DOHH2 (cell line): ENCODE measurements around the gene ABCD1.
"Not testable (repeated sequence)": the region's sequence is repeated elsewhere in the genome, so short reads cannot be mapped to it uniquely, and the experiment has no call there.

Source experiments
- H3F3A ChIP-seq: fragments of 200-600 bp; sonication (generic), shearing (Covaris generic); 2 replicates; pipeline ENCODE4 v1.6.0; 2016; ENCODE audit warnings: antibody characterized with exemption, mild to moderate bottlenecking; ENCODE audit not compliant: control insufficient read depth, insufficient read depth
- H3K27ac ChIP-seq: fragments of 200-600 bp; sonication (generic); 2 replicates; pipeline ENCODE4 v1.5.1; 2014; ENCODE audit warnings: low read depth, mild to moderate bottlenecking, low read length, moderate library complexity
- H3K27me3 ChIP-seq: fragments of 200-600 bp; sonication (generic); 2 replicates; pipeline ENCODE4 v1.6.1; 2014; ENCODE audit warnings: mild to moderate bottlenecking, low read length, mixed read lengths; ENCODE audit not compliant: control insufficient read depth
- H3K36me3 ChIP-seq: fragments of 200-600 bp; sonication (generic); 2 replicates; pipeline ENCODE4 v1.6.1; 2014; ENCODE audit warnings: mild to moderate bottlenecking, low read length, moderate library complexity, mixed read lengths; ENCODE audit not compliant: control insufficient read depth
- H3K4me1 ChIP-seq: fragments of 200-600 bp; sonication (generic); 2 replicates; pipeline ENCODE4 v1.6.1; 2014; ENCODE audit warnings: mild to moderate bottlenecking, low read length, mixed read lengths; ENCODE audit not compliant: control insufficient read depth
- H3K4me2 ChIP-seq: fragments of 200-600 bp; sonication (generic); 2 replicates; pipeline ENCODE4 v1.6.0; 2014; ENCODE audit warnings: mild to moderate bottlenecking, low read length, moderate library complexity
- H3K4me3 ChIP-seq: fragments of 200-600 bp; sonication (generic); 2 replicates; pipeline ENCODE4 v1.5.1; 2014; ENCODE audit warnings: mild to moderate bottlenecking, low read length, mixed read lengths
- H3K79me2 ChIP-seq: fragments of 200-600 bp; sonication (generic); 2 replicates; pipeline ENCODE4 v1.6.1; 2014; ENCODE audit warnings: mild to moderate bottlenecking, low read length, mixed read lengths; ENCODE audit not compliant: control insufficient read depth
- H3K9me2 ChIP-seq: fragments of 200-600 bp; sonication (generic); replicated peaks from 2 replicates; pipeline ENCODE4 v1.6.1; 2014; ENCODE audit warnings: mild to moderate bottlenecking, low read length, mixed read lengths; ENCODE audit not compliant: control insufficient read depth
- H3K9me3 ChIP-seq: fragments of 200-600 bp; sonication (generic); 2 replicates; pipeline ENCODE4 v1.6.1; 2014; ENCODE audit warnings: antibody characterized with exemption, low read length, mixed read lengths; ENCODE audit not compliant: control insufficient read depth, insufficient read depth
- H4K20me1 ChIP-seq: fragments of 200-600 bp; sonication (generic); 2 replicates; pipeline ENCODE4 v1.6.0; 2014; ENCODE audit warnings: low read depth, mild to moderate bottlenecking, antibody characterized with exemption, low read length, moderate library complexity; ENCODE audit not compliant: control insufficient read depth, insufficient read depth
- CTCF ChIP-seq: fragments of 200-600 bp; sonication (generic); IDR thresholded peaks from one replicate; pipeline ENCODE4 v1.5.1; 2014; ENCODE audit warnings: antibody characterized with exemption, mild to moderate bottlenecking, low read depth, low read length; ENCODE audit not compliant: poor library complexity, severe bottlenecking
- EZH2phosphoT487 ChIP-seq: fragments of 200-600 bp; sonication (generic); IDR thresholded peaks from 2 replicates; pipeline ENCODE4 v1.6.1; 2017; ENCODE audit warnings: borderline replicate concordance, mild to moderate bottlenecking, antibody characterized with exemption, low read length, moderate library complexity, mixed read lengths

ABCD1 gene

GRCh38 chrX:153688911-153689590, 35.6 kb upstream of the ABCD1 start:
- Histone ChIP-seq H3K4me3 (no peak overlapping the region), H3K27ac (no peak overlapping the region), H3F3A (no peaks in the 10 kb centered on the region), H3K9me2 (no peaks in the 10 kb centered on the region), H3K79me2 (no peaks in the 10 kb centered on the region), H3K9me3 (no peaks in the 10 kb centered on the region), H3K27me3 (no peaks in the 10 kb centered on the region), H3K4me1 (peaks cover 4% of the 10 kb centered on the region; the same call in 1 of the 2 replicates), H3K4me2 (no peak overlapping the region), H4K20me1 (no peaks in the 10 kb centered on the region), H3K36me3 (no peaks in the 10 kb centered on the region)
- TF ChIP-seq CTCF (no peak), EZH2phosphoT487 (no peak)

DNA sequence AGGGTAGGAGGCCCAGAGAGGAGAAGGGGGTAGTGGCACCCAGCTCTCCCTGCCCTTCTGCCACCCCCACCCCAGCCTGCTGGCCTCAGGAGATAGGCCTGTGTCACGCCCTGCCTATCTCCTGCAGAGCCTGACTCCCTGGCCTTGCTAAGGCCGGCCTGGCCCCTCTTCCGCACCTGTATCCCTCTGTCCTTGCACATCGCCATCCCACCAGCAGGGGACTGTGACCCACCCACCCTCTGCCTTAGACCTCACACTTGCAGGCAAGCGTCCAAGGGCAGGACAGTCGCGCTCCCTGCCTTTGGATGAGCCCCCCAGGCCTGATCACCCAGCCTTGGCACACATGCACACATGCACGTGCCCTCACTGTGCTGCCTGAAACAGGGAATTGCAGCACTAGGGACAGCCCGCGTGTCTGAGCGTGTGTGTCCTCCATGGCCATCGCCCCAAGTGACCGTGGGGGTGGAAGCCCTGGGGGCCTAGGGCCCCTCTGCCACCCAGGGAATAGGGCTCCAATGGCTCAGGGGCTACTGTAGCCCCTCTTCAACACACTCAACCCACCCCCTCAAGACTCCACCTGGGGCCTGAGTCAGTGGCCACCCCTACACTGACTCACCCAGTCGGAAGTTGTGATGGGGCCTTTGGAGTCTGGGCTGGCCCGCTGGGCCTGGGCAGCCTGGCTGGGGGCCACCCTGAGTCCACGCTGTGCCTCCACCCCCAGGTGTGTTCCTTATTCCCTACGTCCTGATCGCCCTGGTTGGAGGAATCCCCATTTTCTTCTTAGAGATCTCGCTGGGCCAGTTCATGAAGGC, 34.8 kb upstream of the ABCD1 start:
- TF ChIP-seq EZH2phosphoT487, result no peak
- TF ChIP-seq CTCF, result no peak
- no peaks in the 10 kb centered on the region for H3K79me2 ChIP-seq
- H3K4me2 ChIP-seq, result no peak overlapping the region
- H3K9me3 ChIP-seq, result no peaks in the 10 kb centered on the region
- no peaks in the 10 kb centered on the region for H3K27me3 ChIP-seq
- H3K4me1 ChIP-seq, result peaks cover 4% of the 10 kb centered on the region; the same call in 1 of the 2 replicates
- H3F3A ChIP-seq, result no peaks in the 10 kb centered on the region
- no peak overlapping the region for H3K27ac ChIP-seq
- no peaks in the 10 kb centered on the region for H3K9me2 ChIP-seq
- no peaks in the 10 kb centered on the region for H4K20me1 ChIP-seq
- H3K36me3 ChIP-seq, result no peaks in the 10 kb centered on the region
- H3K4me3 ChIP-seq, result no peak overlapping the region

GRCh38 chrX:153690466-153690865, 34.2 kb upstream of the ABCD1 start:
- H4K20me1 ChIP-seq, result no peaks in the 10 kb centered on the region
- no peaks in the 10 kb centered on the region for H3K36me3 ChIP-seq
- no peaks in the 10 kb centered on the region for H3K9me2 ChIP-seq
- no peak overlapping the region for H3K4me3 ChIP-seq
- no peak overlapping the region for H3K4me2 ChIP-seq
- H3K4me1 ChIP-seq, result peaks cover 4% of the 10 kb centered on the region; the same call in 1 of the 2 replicates
- H3F3A ChIP-seq, result no peaks in the 10 kb centered on the region
- no peaks in the 10 kb centered on the region for H3K9me3 ChIP-seq
- H3K27me3 ChIP-seq, result no peaks in the 10 kb centered on the region
- no peaks in the 10 kb centered on the region for H3K79me2 ChIP-seq
- H3K27ac ChIP-seq, result no peak overlapping the region
- TF ChIP-seq EZH2phosphoT487 (no peak), CTCF (no peak)

- H3K4me3 ChIP-seq, H3K4me2 ChIP-seq, H3K9me3 ChIP-seq: not testable (repeated sequence)
These were observed 33.4 kb upstream of the ABCD1 start for GRCh38 chrX:153691032-153691827.

More at GRCh38 chrX:153691032-153691827, 33.4 kb upstream of the ABCD1 start:
- not testable (repeated sequence) for H3K27ac ChIP-seq, H3K9me2 ChIP-seq, H3K27me3 ChIP-seq, H3K4me1 ChIP-seq, H3K79me2 ChIP-seq, H3K36me3 ChIP-seq, H3F3A ChIP-seq, H4K20me1 ChIP-seq
